OCI-LY3 (cell line): ENCODE data around the gene PPP1R15A.

Experiments
- EZH2phosphoT487 ChIP-seq: fragments of 200-600 bp; shearing (Covaris generic); IDR thresholded peaks from 2 replicates; pipeline ENCODE4 v1.6.1; 2018; ENCODE audit warnings: antibody characterized with exemption, mixed run types, low read depth
- TF ChIP-seq, protein P1 (sequence below): fragments of 200-600, 300-600 bp; sonication (generic); IDR thresholded peaks from 2 replicates; pipeline ENCODE4 v1.5.1; 2014; ENCODE audit warnings: antibody characterized with exemption, low read length, low read depth

DNA sequence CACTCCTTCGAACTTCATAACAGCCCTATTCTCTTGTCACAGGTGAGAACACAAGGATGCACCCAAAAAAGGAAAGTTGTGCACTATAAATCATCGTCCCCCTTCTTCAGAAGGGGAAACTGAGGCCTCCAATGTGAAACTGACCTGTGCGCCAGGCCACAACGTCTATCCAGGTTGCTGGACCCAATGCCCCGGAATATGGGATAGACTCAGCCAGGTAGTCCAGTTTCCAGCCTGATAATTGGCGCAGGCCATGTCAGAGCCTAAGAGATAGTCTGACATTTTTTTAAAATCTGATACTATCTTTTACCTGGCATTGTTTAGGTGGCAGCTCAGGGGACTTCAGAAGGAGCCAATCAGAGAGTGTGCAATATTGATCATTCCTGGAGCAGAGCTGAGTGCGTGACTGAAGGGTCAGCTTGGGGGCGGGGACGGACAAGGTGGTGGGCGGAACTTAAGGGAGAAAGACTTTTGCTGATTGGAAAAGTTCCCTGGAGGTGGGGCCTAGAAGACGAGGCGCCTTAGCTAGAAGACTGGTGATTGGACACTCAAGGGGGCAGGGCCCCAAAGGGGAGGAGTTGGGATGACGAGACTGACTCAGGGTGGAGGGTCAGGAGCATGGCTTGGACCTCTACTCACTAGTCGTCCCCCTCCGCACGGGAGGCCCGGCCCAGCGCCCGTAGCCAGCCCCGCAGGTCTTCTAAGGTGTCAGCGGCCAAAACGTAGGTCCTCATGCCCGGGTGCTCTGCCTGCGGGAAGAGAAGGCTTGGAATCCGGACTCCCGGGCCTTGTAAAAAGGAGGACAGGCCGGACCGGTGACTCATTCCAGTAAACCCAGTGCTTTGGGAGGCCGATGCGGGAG is 12.3 kb upstream of the PPP1R15A start:
- TF ChIP-seq, protein P1, sequence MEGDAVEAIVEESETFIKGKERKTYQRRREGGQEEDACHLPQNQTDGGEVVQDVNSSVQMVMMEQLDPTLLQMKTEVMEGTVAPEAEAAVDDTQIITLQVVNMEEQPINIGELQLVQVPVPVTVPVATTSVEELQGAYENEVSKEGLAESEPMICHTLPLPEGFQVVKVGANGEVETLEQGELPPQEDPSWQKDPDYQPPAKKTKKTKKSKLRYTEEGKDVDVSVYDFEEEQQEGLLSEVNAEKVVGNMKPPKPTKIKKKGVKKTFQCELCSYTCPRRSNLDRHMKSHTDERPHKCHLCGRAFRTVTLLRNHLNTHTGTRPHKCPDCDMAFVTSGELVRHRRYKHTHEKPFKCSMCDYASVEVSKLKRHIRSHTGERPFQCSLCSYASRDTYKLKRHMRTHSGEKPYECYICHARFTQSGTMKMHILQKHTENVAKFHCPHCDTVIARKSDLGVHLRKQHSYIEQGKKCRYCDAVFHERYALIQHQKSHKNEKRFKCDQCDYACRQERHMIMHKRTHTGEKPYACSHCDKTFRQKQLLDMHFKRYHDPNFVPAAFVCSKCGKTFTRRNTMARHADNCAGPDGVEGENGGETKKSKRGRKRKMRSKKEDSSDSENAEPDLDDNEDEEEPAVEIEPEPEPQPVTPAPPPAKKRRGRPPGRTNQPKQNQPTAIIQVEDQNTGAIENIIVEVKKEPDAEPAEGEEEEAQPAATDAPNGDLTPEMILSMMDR: no peak
- no peak for TF ChIP-seq EZH2phosphoT487
